GM10847 (cell line): ENCODE data around the gene AKR1B15.

Experiments
- POLR2A ChIP-seq: IDR thresholded peaks from 2 replicates; pipeline ENCODE4 v1.6.1; 2011; ENCODE audit not compliant: insufficient read length; ENCODE audit errors: extremely low read depth

Gene AKR1B15

GRCh38 chr7:134548877-134549276, at the start of gene AKR1B15:
AKR1B15 (plus strand) TSS chr7:134549110; CDS start chr7:134564620, 15,510 bp downstream.
- no peak for TF ChIP-seq POLR2A

- no peak for TF ChIP-seq POLR2A
Measured at GRCh38 chr7:134500406-134500805, 48.5 kb upstream of the AKR1B15 start.

- TF ChIP-seq POLR2A = no peak
Measured at GRCh38 chr7:134500982-134501381, 47.9 kb upstream of the AKR1B15 start.

GRCh38 chr7:134502463-134503371, 46.2 kb upstream of the AKR1B15 start:
- no peak for TF ChIP-seq POLR2A

GRCh38 chr7:134504660-134505164, 44.2 kb upstream of the AKR1B15 start:
- TF ChIP-seq POLR2A = no peak

GRCh38 chr7:134505856-134506255, 43.1 kb upstream of the AKR1B15 start:
- no peak for TF ChIP-seq POLR2A

- TF ChIP-seq POLR2A = no peak
Measured at GRCh38 chr7:134509010-134509409, 39.9 kb upstream of the AKR1B15 start.

GRCh38 chr7:134510646-134511045, 38.3 kb upstream of the AKR1B15 start:
- no peak for TF ChIP-seq POLR2A

GRCh38 chr7:134512271-134512670, 36.6 kb upstream of the AKR1B15 start:
- no peak for TF ChIP-seq POLR2A

- no peak for TF ChIP-seq POLR2A
Measured at GRCh38 chr7:134513169-134513752, 35.6 kb upstream of the AKR1B15 start.

- TF ChIP-seq POLR2A = no peak
Measured at GRCh38 chr7:134514106-134514505, 34.8 kb upstream of the AKR1B15 start.

- TF ChIP-seq POLR2A = no peak
Measured at GRCh38 chr7:134514663-134515062, 34.2 kb upstream of the AKR1B15 start.

- no peak for TF ChIP-seq POLR2A
Measured at GRCh38 chr7:134515569-134516468, 33.1 kb upstream of the AKR1B15 start.

- no peak for TF ChIP-seq POLR2A
Measured at GRCh38 chr7:134520130-134520529, 28.8 kb upstream of the AKR1B15 start.

GRCh38 chr7:134522601-134523000, 26.3 kb upstream of the AKR1B15 start:
- no peak for TF ChIP-seq POLR2A
